Caco-2 (cell line): ENCODE measurements around the gene HIBCH. TPM values are rescaled to one million over a fixed set of nuclear protein-coding genes. Genes with fewer than 3 reads are reported as not detected.

ENCODE experiments used
- BruUV-seq: library from RNA; stranded (reverse); fragments of 400-500 nt; replicated peaks from 2 replicates; lab custom pipeline; 2021; lab: Mats Ljungman, UMichigan
- CTCF ChIA-PET: fragments of 300-600 bp; sonication (Branson Sonifier 250); formaldehyde crosslinking; loops from one replicate; lab custom pipeline; 2022; ENCODE audit warnings: antibody characterized with exemption; lab: Charles Lee
- POLR2A ChIA-PET: fragments of 300-600 bp; sonication (Branson Sonifier 250); formaldehyde crosslinking; loops from one replicate; lab custom pipeline; 2022; ENCODE audit warnings: antibody characterized with exemption; lab: Charles Lee
- DNase-seq, 2 experiments: peaks; one replicate each; pipeline versions ENCODE4 v3.0.0 to v3.0.0-alpha.2; 2020 to 2022
- H3K27me3 ChIP-seq: replicated peaks from 2 replicates; pipeline ENCODE4 v1.6.0; 2011; ENCODE audit warnings: low read length; ENCODE audit not compliant: control insufficient read depth, insufficient read depth
- H3K36me3 ChIP-seq: 2 replicates; pipeline ENCODE4 v1.5.1; 2011; ENCODE audit warnings: low read length; ENCODE audit not compliant: control insufficient read depth, insufficient read depth
- H3K4me1 ChIP-seq: fragments of 250-450 bp; sonication (Bioruptor Pico); 2 replicates; pipeline ENCODE4 v1.5.1; 2020; ENCODE audit warnings: mild to moderate bottlenecking
- H3K4me3 ChIP-seq: 2 replicates; pipeline ENCODE4 v1.5.1; 2011; ENCODE audit warnings: low read depth, mild to moderate bottlenecking, control low read depth, low read length
- H3K9me3 ChIP-seq: fragments of 250-450 bp; sonication (Bioruptor Pico); 2 replicates; pipeline ENCODE4 v1.5.1; 2020; ENCODE audit warnings: mild to moderate bottlenecking, moderate library complexity
- H3K27ac Mint-ChIP-seq: one replicate; pipeline ENCODE4 v1.8.0; 2022; ENCODE audit warnings: mixed read lengths; ENCODE audit not compliant: unreplicated experiment
- H3K27me3 Mint-ChIP-seq: one replicate; pipeline ENCODE4 v1.8.0; 2022; ENCODE audit warnings: mixed read lengths; ENCODE audit not compliant: insufficient read depth, unreplicated experiment
- H3K36me3 Mint-ChIP-seq: one replicate; pipeline ENCODE4 v1.8.0; 2022; ENCODE audit warnings: mild to moderate bottlenecking, mixed read lengths; ENCODE audit not compliant: insufficient read depth, unreplicated experiment
- H3K4me1 Mint-ChIP-seq: one replicate; pipeline ENCODE4 v1.8.0; 2022; ENCODE audit warnings: low read depth, mixed read lengths; ENCODE audit not compliant: unreplicated experiment
- H3K4me3 Mint-ChIP-seq: one replicate; pipeline ENCODE4 v1.8.0; 2022; ENCODE audit warnings: mild to moderate bottlenecking, moderate library complexity, mixed read lengths; ENCODE audit not compliant: unreplicated experiment
- H3K9me3 Mint-ChIP-seq: one replicate; pipeline ENCODE4 v1.8.0; 2022; ENCODE audit warnings: mixed read lengths; ENCODE audit not compliant: unreplicated experiment
- CTCF ChIP-seq, 2 experiments: fragments of 200-600 bp in 1 of 2; IDR thresholded peaks; 1 replicate in 1 of 2; 2 replicates in 1 of 2; pipeline versions ENCODE4 v1.5.1 to v1.8.0; 2011 to 2022; ENCODE audit warnings: antibody characterized with exemption in 1 of 2, control low read depth in 1 of 2, inconsistent platforms in 1 of 2, low read depth in 1 of 2, low read length in 1 of 2, mild to moderate bottlenecking in 1 of 2, moderate library complexity in 1 of 2; ENCODE audit not compliant: insufficient read depth in 1 of 2, severe bottlenecking in 1 of 2, unreplicated experiment in 1 of 2
- intact Hi-C: fragments of 100-400 bp; cut with micrococcal nuclease; formaldehyde crosslinking; loops from one replicate; pipeline ENCODE4 v1.10.0; 2022; ENCODE audit not compliant: unreplicated experiment
- total RNA-seq: library from RNA; stranded (reverse); gene quantifications from 2 replicates; pipeline ENCODE4 v1.2.3, GENCODE V29; 2022

The HIBCH gene
- total RNA-seq, 1 experiment from 2014 or later, result 34.4 TPM

GRCh38 chr2:190186238-190186637, 133.4 kb downstream of the HIBCH start:
- BruUV-seq, result no TSS peak
- Mint-ChIP-seq H3K4me1 (no peaks in the 10 kb centered on the region), H3K36me3 (no peaks in the 10 kb centered on the region), H3K4me3 (no peak overlapping the region), H3K27me3 (no peaks in the 10 kb centered on the region), H3K27ac (no peak overlapping the region), H3K9me3 (no peaks in the 10 kb centered on the region)
- ChIA-PET CTCF (no interaction called here), POLR2A (no interaction called here)
- TF ChIP-seq CTCF (IDR thresholded peaks at IDR 0.05; ENCODE audit: insufficient read depth in 1 of 2, low read depth in 1 of 2, low read length in 1 of 2, severe bottlenecking in 1 of 2, unreplicated experiment in 1 of 2), result no peak
- Histone ChIP-seq H3K4me1 (0 out of 2 replicates have a peak, but pooled peaks cover 3% of the 10 kb centered on the region), H3K4me3 (no peak overlapping the region), H3K9me3 (no peaks in the 10 kb centered on the region), H3K27me3 (no peaks in the 10 kb centered on the region), H3K36me3 (no peaks in the 10 kb centered on the region)
- intact Hi-C loops, result loop anchor here (10.0 kb wide), 1 partner anchor 401 kb away; the partner anchor contains the start of genes ORMDL1 and PMS1
- DNase-seq, result no peak

- no peaks in the 10 kb centered on the region for H3K36me3 Mint-ChIP-seq
- no TSS peak for BruUV-seq
- TF ChIP-seq CTCF (IDR thresholded peaks at IDR 0.05; ENCODE audit: insufficient read depth in 1 of 2, low read depth in 1 of 2, low read length in 1 of 2, severe bottlenecking in 1 of 2, unreplicated experiment in 1 of 2), result no peak
- no peak for DNase-seq
- no peak overlapping the region for H3K27ac Mint-ChIP-seq
- no peak overlapping the region for H3K4me3 ChIP-seq
- H3K9me3 Mint-ChIP-seq, result no peaks in the 10 kb centered on the region
- H3K27me3 ChIP-seq, result no peaks in the 10 kb centered on the region
- H3K4me1 Mint-ChIP-seq, result no peaks in the 10 kb centered on the region
- POLR2A ChIA-PET, result no interaction called here
- H3K27me3 Mint-ChIP-seq, result no peaks in the 10 kb centered on the region
- no peaks in the 10 kb centered on the region for H3K9me3 ChIP-seq
- intact Hi-C loops, result loop anchor here (10.0 kb wide), 1 partner anchor 401 kb away; the partner anchor contains the start of genes ORMDL1 and PMS1
- no peaks in the 10 kb centered on the region for H3K36me3 ChIP-seq
- 0 out of 2 replicates have a peak, but pooled peaks cover 4% of the 10 kb centered on the region for H3K4me1 ChIP-seq
- H3K4me3 Mint-ChIP-seq, result no peak overlapping the region
- CTCF ChIA-PET, result no interaction called here
Observed at GRCh38 chr2:190185380-190185779, 134.2 kb downstream of the HIBCH start.

- intact Hi-C loops, result loop anchor here (5.0 to 10.0 kb wide), 3 partner anchors 133 to 522 kb away; partner anchors contain the start of genes ASNSD1, HIBCH, ORMDL1 and PMS1
- no peaks in the 10 kb centered on the region for H3K9me3 Mint-ChIP-seq
- Histone ChIP-seq H3K9me3 (no peaks in the 10 kb centered on the region), H3K27me3 (no peaks in the 10 kb centered on the region), H3K4me3 (no peak overlapping the region), H3K36me3 (no peaks in the 10 kb centered on the region), H3K4me1 (0 out of 2 replicates have a peak, but pooled peaks cover 4% of the 10 kb centered on the region)
- no peak for TF ChIP-seq CTCF (IDR thresholded peaks at IDR 0.05; ENCODE audit: insufficient read depth in 1 of 2, low read depth in 1 of 2, low read length in 1 of 2, severe bottlenecking in 1 of 2, unreplicated experiment in 1 of 2)
- no peaks in the 10 kb centered on the region for H3K27me3 Mint-ChIP-seq
- no peak for DNase-seq
- no peak overlapping the region for H3K4me3 Mint-ChIP-seq
- H3K4me1 Mint-ChIP-seq, result peaks cover 6% of the 10 kb centered on the region
- no TSS peak for BruUV-seq
- no peak overlapping the region for H3K27ac Mint-ChIP-seq
- POLR2A ChIA-PET, result no interaction called here
- CTCF ChIA-PET, result no interaction called here
- H3K36me3 Mint-ChIP-seq, result peaks cover 6% of the 10 kb centered on the region
Observed at GRCh38 chr2:190184460-190184859, 135.2 kb downstream of the HIBCH start.
